ENCODE measurements around the gene DMBT1. TPM values are rescaled to one million over a fixed set of nuclear protein-coding genes. Genes with fewer than 3 reads are reported as not detected.

The DMBT1 gene
- total RNA-seq, 1 donor from 2014 or later = 78.6 TPM

DNA sequence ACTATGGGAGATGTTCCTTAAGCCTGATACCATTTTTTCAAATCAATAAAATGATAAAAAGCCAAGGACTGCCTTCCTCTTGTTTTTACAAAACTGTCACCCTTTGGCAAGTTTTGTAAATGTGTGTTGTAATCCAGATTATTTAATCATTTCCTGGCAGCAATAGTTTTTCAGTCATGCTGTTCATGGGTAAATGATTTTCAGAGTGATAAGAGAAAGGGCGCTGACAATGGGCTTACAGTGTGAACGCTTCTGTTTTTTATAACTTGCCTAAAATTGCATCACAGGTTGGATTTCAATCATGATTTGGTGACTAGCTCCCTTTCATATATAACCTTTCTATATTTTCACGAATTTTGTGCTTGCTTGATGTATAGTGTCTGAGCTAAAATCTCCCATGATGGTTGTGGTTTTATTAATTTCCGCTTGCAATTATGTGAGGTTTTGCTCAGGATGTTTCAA lies 19.0 kb upstream of the DMBT1 start:
- H3K9me3 ChIP-seq = no peaks in the 10 kb centered on the region
- ATAC-seq (peak; percentile 46), DNase-seq (no peak)
- TF ChIP-seq, protein P1, sequence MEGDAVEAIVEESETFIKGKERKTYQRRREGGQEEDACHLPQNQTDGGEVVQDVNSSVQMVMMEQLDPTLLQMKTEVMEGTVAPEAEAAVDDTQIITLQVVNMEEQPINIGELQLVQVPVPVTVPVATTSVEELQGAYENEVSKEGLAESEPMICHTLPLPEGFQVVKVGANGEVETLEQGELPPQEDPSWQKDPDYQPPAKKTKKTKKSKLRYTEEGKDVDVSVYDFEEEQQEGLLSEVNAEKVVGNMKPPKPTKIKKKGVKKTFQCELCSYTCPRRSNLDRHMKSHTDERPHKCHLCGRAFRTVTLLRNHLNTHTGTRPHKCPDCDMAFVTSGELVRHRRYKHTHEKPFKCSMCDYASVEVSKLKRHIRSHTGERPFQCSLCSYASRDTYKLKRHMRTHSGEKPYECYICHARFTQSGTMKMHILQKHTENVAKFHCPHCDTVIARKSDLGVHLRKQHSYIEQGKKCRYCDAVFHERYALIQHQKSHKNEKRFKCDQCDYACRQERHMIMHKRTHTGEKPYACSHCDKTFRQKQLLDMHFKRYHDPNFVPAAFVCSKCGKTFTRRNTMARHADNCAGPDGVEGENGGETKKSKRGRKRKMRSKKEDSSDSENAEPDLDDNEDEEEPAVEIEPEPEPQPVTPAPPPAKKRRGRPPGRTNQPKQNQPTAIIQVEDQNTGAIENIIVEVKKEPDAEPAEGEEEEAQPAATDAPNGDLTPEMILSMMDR (IDR thresholded peaks at IDR 0.05) = no peak
- H3K4me1 ChIP-seq = peaks cover 13% of the 10 kb centered on the region
- H3K27ac ChIP-seq = peak overlapping the region; percentile 68
- no peaks in the 10 kb centered on the region for H3K27me3 ChIP-seq
- intact Hi-C loops (cut with DNase I) = no loop called here
- H3K4me3 ChIP-seq = no peak overlapping the region
- no peaks in the 10 kb centered on the region for H3K36me3 ChIP-seq

DNA sequence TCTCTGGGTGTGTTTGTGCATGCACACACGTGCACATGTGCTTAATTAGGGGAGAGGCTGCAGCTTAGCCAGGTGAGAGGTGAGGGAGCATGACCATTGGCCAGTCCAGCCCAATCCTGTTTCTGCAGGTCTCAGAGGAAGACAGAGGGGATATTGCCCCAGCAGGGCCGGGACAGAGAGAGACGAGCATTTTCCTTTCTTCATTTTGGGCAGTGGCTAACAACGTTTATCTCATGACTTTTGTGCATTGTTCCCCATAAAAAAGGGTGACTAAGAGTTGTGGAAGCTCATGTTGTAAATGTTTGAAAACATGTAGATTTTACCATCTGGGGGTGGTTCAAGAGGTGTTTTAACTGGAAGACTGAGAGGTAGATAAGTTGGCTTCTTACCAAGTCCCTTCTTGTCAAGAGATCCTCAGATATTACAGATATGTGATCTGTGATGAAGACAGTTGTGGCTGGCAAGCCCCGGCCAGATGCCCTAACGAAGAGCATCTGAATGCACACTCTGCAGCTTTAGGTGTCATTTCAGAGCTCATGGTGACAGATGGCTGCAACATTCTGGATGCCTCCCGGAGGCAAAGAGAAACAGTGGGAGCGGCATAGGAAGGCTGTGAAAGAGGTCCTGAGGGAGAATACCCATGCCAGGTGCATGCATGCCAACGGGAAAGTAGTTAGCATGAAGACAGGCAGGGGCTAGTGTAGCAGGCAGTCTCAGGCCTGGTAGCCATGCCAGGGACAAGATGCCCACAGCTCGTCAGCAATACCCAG lies 16.7 kb upstream of the DMBT1 start:
- no peak overlapping the region for H3K27ac ChIP-seq
- H3K27me3 ChIP-seq = no peaks in the 10 kb centered on the region
- peaks cover 13% of the 10 kb centered on the region for H3K4me1 ChIP-seq
- TF ChIP-seq, protein P1 (IDR thresholded peaks at IDR 0.05) = no peak
- H3K4me3 ChIP-seq = no peak overlapping the region
- DNase-seq (no peak), ATAC-seq (no peak)
- H3K9me3 ChIP-seq = no peaks in the 10 kb centered on the region
- intact Hi-C loops (cut with DNase I) = no loop called here
- H3K36me3 ChIP-seq = no peaks in the 10 kb centered on the region

DNA sequence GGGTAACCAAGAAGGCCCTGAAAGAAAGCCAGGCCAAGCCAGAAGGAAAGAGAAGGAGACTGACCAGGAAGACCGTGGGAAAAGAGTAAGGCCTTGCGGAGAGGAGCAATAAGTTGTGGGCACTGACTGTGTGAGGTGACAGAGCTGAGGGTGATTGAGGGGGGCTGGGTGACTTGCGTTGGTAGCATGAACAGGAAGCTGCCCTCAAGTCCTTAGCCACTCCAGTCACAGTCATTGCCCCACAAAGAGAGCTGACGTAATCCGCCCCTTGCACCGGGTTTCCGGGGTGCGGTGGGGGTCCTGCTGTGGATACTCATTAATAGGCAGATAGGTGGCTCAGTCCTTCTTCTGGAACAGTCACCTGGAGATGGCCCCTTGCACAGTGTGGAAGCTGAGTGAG lies 16.1 kb upstream of the DMBT1 start:
- TF ChIP-seq, protein P1 (IDR thresholded peaks at IDR 0.05) = no peak
- ATAC-seq (peak; percentile 69), DNase-seq (no peak)
- Histone ChIP-seq H3K36me3 (no peaks in the 10 kb centered on the region), H3K4me1 (peaks cover 13% of the 10 kb centered on the region), H3K4me3 (no peak overlapping the region), H3K9me3 (no peaks in the 10 kb centered on the region), H3K27me3 (no peaks in the 10 kb centered on the region), H3K27ac (no peak overlapping the region)
- intact Hi-C loops (cut with DNase I) = no loop called here

DNA sequence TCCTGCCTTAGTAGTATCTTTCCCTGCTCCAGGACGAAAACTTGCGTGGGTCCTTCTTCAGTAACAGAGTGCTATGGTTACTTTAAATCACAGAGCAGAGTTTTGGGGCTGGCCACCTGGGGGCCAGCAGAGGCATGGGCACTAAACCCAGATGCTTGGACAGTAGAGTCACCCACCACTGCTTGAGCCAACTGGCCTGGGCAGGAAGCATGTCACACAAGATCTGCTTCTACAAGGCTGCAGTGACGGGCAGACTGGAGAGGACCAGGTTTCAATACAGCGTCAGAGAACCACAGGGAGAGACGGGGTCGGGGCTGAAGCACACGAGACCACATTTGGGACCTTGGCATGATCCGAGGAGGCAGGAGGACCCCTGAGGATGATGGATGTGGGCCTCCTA lies 14.3 kb upstream of the DMBT1 start:
- no peak overlapping the region for H3K27ac ChIP-seq
- H3K9me3 ChIP-seq = no peaks in the 10 kb centered on the region
- DNase-seq (no peak), ATAC-seq (no peak)
- H3K4me3 ChIP-seq = no peak overlapping the region
- H3K4me1 ChIP-seq = peaks cover 15% of the 10 kb centered on the region
- H3K36me3 ChIP-seq = no peaks in the 10 kb centered on the region
- H3K27me3 ChIP-seq = no peaks in the 10 kb centered on the region
- TF ChIP-seq, protein P1 (IDR thresholded peaks at IDR 0.05) = no peak
- intact Hi-C loops (cut with DNase I) = no loop called here

DNA sequence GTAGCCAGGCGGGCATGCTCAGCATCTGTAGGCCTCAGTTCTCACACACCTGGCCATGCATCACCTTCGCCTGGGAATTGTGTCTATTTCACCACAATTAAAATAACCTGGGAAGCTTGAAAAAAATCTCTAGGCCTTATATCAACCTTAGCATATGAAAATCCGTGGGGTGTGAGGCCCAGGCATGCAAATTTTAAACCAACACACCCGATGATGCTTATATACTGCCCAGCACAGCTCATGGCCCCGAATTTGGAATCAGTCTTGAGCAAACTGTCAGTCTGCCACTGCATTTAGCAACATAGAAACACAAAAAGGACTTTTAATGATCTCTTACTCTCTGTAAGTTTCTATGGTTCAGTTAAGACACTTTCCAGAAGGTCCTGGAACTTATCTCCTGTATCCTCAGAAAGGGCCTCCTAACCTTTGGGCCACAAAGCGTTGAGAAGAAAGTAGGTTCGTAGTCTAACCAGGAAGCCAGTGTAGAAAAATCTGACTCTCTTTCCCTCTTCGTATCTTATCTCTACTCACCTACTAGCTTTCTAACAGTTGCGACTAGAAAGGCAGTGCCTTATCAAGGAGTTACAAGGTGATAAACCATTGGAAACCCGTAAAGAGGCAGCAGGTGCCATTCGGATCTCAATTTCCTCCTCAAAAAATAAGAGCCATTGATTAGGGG lies 12.0 kb upstream of the DMBT1 start:
- no peaks in the 10 kb centered on the region for H3K36me3 ChIP-seq
- H3K4me1 ChIP-seq = peaks cover 4% of the 10 kb centered on the region
- intact Hi-C loops (cut with DNase I) = no loop called here
- no peaks in the 10 kb centered on the region for H3K27me3 ChIP-seq
- no peak for ATAC-seq
- H3K27ac ChIP-seq = no peak overlapping the region
- no peaks in the 10 kb centered on the region for H3K9me3 ChIP-seq
- DNase-seq = no peak
- no peak overlapping the region for H3K4me3 ChIP-seq
- TF ChIP-seq, protein P1 (IDR thresholded peaks at IDR 0.05) = no peak

Measured in upper lobe of right lung (tissue), 1 donor.